Natural killer cell (primary cell): ENCODE results near the gene OR5AN1. TPM values are rescaled to one million over a fixed set of nuclear protein-coding genes. Genes with fewer than 3 reads are reported as not detected.

Source experiments
- ATAC-seq, 3 donors: fragments of 150-1000 bp in 2 of 3; fragments of 200-7000 bp in 1 of 3; cut with Tn5 transposase; 1 replicate in 1 of 3; 2 replicates in 2 of 3; pipeline ENCODE4 v1.10.0; 2021; ENCODE audit warnings: mild to moderate bottlenecking in 2 of 3, moderate library complexity in 2 of 3
- DNase-seq, 2 donors: peaks; one replicate each; pipeline versions ENCODE4 v3.0.0 to v3.0.0-alpha.2; 2013 to 2021; ENCODE audit warnings: mixed read lengths in 1 of 2
- H3K27ac ChIP-seq: one replicate; pipeline ENCODE4 v1.5.1; 2013; ENCODE audit warnings: mild to moderate bottlenecking, low read length
- H3K27me3 ChIP-seq: one replicate; pipeline ENCODE4 v1.6.1; 2013; ENCODE audit warnings: low read length; ENCODE audit not compliant: control insufficient read depth, insufficient read depth
- H3K36me3 ChIP-seq: one replicate; pipeline ENCODE4 v1.6.1; 2013; ENCODE audit warnings: low read length; ENCODE audit not compliant: control insufficient read depth, insufficient read depth
- H3K4me1 ChIP-seq: one replicate; pipeline ENCODE4 v1.6.1; 2013; ENCODE audit warnings: low read length; ENCODE audit not compliant: control insufficient read depth, insufficient read depth
- H3K4me3 ChIP-seq: one replicate; pipeline ENCODE4 v1.5.1; 2013; ENCODE audit warnings: low read length
- H3K9me3 ChIP-seq: one replicate; pipeline ENCODE4 v1.6.1; 2013; ENCODE audit warnings: low read length; ENCODE audit not compliant: control insufficient read depth, insufficient read depth
- H3K27ac Mint-ChIP-seq, 2 donors: one replicate each; pipeline ENCODE4 v1.8.0; 2022; ENCODE audit warnings: mild to moderate bottlenecking in 2 of 2, mixed read lengths in 2 of 2, moderate library complexity in 1 of 2
- H3K27me3 Mint-ChIP-seq, 2 donors: one replicate each; pipeline ENCODE4 v1.8.0; 2022; ENCODE audit warnings: low read depth in 2 of 2, mixed read lengths in 2 of 2
- H3K36me3 Mint-ChIP-seq: one replicate; pipeline ENCODE4 v1.8.0; 2022; ENCODE audit warnings: mixed read lengths
- H3K4me1 Mint-ChIP-seq, 2 donors: one replicate each; pipeline ENCODE4 v1.8.0; 2022; ENCODE audit warnings: mixed read lengths in 2 of 2
- H3K4me3 Mint-ChIP-seq: one replicate; pipeline ENCODE4 v1.8.0; 2022; ENCODE audit warnings: mild to moderate bottlenecking, moderate library complexity, mixed read lengths
- H3K9me3 Mint-ChIP-seq, 2 donors: one replicate each; pipeline ENCODE4 v1.8.0; 2022; ENCODE audit warnings: mixed read lengths in 2 of 2
- CTCF ChIP-seq: fragments of 200-600 bp; IDR thresholded peaks from one replicate; pipeline ENCODE4 v1.8.0; 2022; ENCODE audit warnings: antibody characterized with exemption
- WGBS: methylation state at CpG from one replicate; pipeline ENCODE4 v1.1.7; 2013; ENCODE audit warnings: missing lambda C conversion rate; ENCODE audit not compliant: insufficient coverage; 5-methylcytosine and 5-hydroxymethylcytosine counted together
- intact Hi-C: fragments of 100-400 bp; cut with micrococcal nuclease; formaldehyde crosslinking; loops from one replicate; pipeline ENCODE4 v1.14.2; 2022
- total RNA-seq, 4 donors: library from RNA; stranded (reverse); fragments of 120-200 nt in 1 of 4; gene quantifications; one replicate each; pipeline versions ENCODE4 v1.2.3 to v1.2.4, GENCODE V29; 2013 to 2022

Gene OR5AN1
- total RNA-seq, 3 donors from 2014 or later (not counting 1 experiment from before 2014, with no cell fraction given) = not detected

DNA sequence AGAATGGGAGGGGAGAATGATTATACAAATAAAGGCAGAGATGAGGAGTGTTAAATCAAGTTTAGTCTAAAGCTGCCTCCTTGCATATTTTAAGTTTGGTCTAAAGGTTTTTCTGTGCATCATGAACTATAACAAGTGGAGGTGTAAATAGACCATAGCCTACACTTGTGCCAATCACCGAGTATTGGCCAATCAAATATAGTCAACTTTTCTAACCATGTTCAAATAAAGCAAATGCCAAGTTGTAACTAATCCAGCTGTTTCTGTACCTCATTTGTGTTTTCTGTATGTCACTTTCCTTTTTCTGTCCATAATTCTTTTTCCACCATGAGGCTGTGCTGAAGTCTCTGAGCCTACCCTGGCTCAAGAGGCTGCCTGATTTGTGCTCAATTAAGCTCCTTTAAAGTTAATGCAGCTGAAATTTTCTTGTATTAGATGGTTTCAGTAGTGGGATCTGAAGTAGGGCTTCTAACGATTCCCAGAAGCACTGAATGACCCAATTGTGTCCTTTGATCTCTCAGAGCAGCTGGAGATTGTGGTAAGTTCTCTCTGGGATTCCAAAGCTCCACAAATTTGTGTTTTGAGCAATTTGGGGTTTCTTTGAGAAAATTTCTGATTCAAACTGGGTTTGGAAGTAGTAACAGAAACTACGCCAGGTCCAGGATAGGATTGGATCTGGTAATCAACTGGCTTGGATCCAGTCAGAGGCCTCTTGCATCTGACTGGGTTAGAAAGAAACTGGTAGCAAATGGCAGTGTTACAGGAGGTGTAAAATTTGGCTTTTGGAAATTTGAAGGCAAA, 42.0 kb downstream of the OR5AN1 start:
- H3K36me3 ChIP-seq = no peaks in the 10 kb centered on the region
- no peaks in the 10 kb centered on the region for H3K9me3 ChIP-seq
- WGBS = 93% methylated on average over 3 of the region's 3 CpGs
- ATAC-seq = no peak
- Mint-ChIP-seq H3K27ac (no peak overlapping the region), H3K4me3 (no peak overlapping the region), H3K4me1 (no peaks in the 10 kb centered on the region), H3K9me3 (peaks cover 4 to 5% of the 10 kb centered on the region in 2 donors), H3K36me3 (peaks cover 2% of the 10 kb centered on the region), H3K27me3 (peaks cover 0 to 8% of the 10 kb centered on the region in 2 donors)
- no peak for DNase-seq
- H3K4me3 ChIP-seq = no peak overlapping the region
- H3K27ac ChIP-seq = no peak overlapping the region
- H3K27me3 ChIP-seq = peaks cover 2% of the 10 kb centered on the region
- no peak for TF ChIP-seq CTCF
- intact Hi-C loops = no loop called here
- H3K4me1 ChIP-seq = no peaks in the 10 kb centered on the region

DNA sequence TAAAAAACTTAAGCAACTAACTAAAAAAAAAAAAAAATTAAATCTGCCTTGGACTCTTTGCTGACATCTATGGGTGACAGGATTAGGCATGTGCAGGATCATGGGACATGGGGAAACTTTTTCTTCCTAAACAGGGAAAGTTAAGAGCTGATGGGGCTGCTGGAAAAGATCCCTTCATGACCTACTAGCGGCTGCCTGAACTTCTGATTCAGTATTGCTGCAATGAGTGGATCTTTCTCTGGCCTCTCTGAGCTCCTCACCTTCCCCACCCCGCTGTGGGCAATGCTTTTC, 42.5 kb downstream of the OR5AN1 start:
- H3K36me3 Mint-ChIP-seq = peaks cover 7% of the 10 kb centered on the region
- H3K27ac Mint-ChIP-seq = no peak overlapping the region
- Histone ChIP-seq H3K36me3 (no peaks in the 10 kb centered on the region), H3K27ac (no peak overlapping the region), H3K4me1 (no peaks in the 10 kb centered on the region), H3K4me3 (no peak overlapping the region), H3K9me3 (no peaks in the 10 kb centered on the region), H3K27me3 (peaks cover 2% of the 10 kb centered on the region)
- 83% methylated on average over 2 of the region's 2 CpGs for WGBS
- DNase-seq = no peak
- no peak for ATAC-seq
- no peaks in the 10 kb centered on the region for H3K4me1 Mint-ChIP-seq
- peaks cover 0 to 8% of the 10 kb centered on the region in 2 donors for H3K27me3 Mint-ChIP-seq
- peaks cover 4 to 5% of the 10 kb centered on the region in 2 donors for H3K9me3 Mint-ChIP-seq
- H3K4me3 Mint-ChIP-seq = no peak overlapping the region
- no peak for TF ChIP-seq CTCF
- intact Hi-C loops = no loop called here

GRCh38 chr11:59403546-59403945, 44.9 kb downstream of the OR5AN1 start:
- Histone ChIP-seq H3K27me3 (peaks cover 2% of the 10 kb centered on the region), H3K9me3 (no peaks in the 10 kb centered on the region), H3K4me3 (no peak overlapping the region), H3K4me1 (no peaks in the 10 kb centered on the region), H3K27ac (no peak overlapping the region), H3K36me3 (no peaks in the 10 kb centered on the region)
- ATAC-seq (no peak), DNase-seq (no peak)
- peaks cover 4 to 5% of the 10 kb centered on the region in 2 donors for H3K9me3 Mint-ChIP-seq
- TF ChIP-seq CTCF = no peak
- intact Hi-C loops = no loop called here
- peaks cover 7% of the 10 kb centered on the region for H3K36me3 Mint-ChIP-seq
- no peaks in the 10 kb centered on the region for H3K4me1 Mint-ChIP-seq
- no peak overlapping the region for H3K27ac Mint-ChIP-seq
- H3K27me3 Mint-ChIP-seq = peaks cover 0 to 8% of the 10 kb centered on the region in 2 donors
- no peak overlapping the region for H3K4me3 Mint-ChIP-seq

- Histone ChIP-seq H3K36me3 (no peaks in the 10 kb centered on the region), H3K27ac (no peak overlapping the region), H3K4me3 (no peak overlapping the region), H3K27me3 (no peaks in the 10 kb centered on the region), H3K4me1 (no peaks in the 10 kb centered on the region), H3K9me3 (no peaks in the 10 kb centered on the region)
- Mint-ChIP-seq H3K9me3 (peaks cover 0 to 4% of the 10 kb centered on the region in 2 donors), H3K36me3 (no peaks in the 10 kb centered on the region), H3K4me1 (peaks cover 6% of the 10 kb centered on the region in 2 donors), H3K27ac (no peak overlapping the region), H3K4me3 (no peak overlapping the region), H3K27me3 (peaks cover 6 to 10% of the 10 kb centered on the region in 2 donors)
- TF ChIP-seq CTCF = no peak
- ATAC-seq (no peak), DNase-seq (no peak)
- 0% methylated on average over 1 of the region's 2 CpGs for WGBS
- intact Hi-C loops = no loop called here
These were observed 55.0 kb downstream of the OR5AN1 start for GRCh38 chr11:59413646-59414045.
